Loucy (cell line): ENCODE measurements around the gene CCDC134.
A peak's percentile ranks its signal among the peaks of the same experiment; 100 is the strongest.

Experiments used
- H2AFZ ChIP-seq: fragments of 200-600 bp; sonication (generic); 2 replicates; pipeline ENCODE4 v1.6.0; 2016; ENCODE audit warnings: antibody characterized with exemption, mild to moderate bottlenecking, low read length, moderate library complexity
- H3F3A ChIP-seq: fragments of 200-600 bp; 2 replicates; pipeline ENCODE4 v1.6.0; 2016; ENCODE audit warnings: antibody characterized with exemption, low read depth, mild to moderate bottlenecking
- H3K27me3 ChIP-seq: fragments of 200-600 bp; sonication (generic); 2 replicates; pipeline ENCODE4 v1.6.1; 2014; ENCODE audit warnings: low read length, mild to moderate bottlenecking; ENCODE audit not compliant: insufficient read depth, poor library complexity, severe bottlenecking
- H3K36me3 ChIP-seq: fragments of 200-600 bp; sonication (generic); 2 replicates; pipeline ENCODE4 v1.6.1; 2016; ENCODE audit warnings: low read length; ENCODE audit not compliant: insufficient read depth
- H3K4me1 ChIP-seq: fragments of 200-600 bp; sonication (generic); 2 replicates; pipeline ENCODE4 v1.5.1; 2014; ENCODE audit warnings: low read length, mild to moderate bottlenecking; ENCODE audit not compliant: insufficient read depth, poor library complexity, severe bottlenecking
- H3K4me2 ChIP-seq: fragments of 200-600 bp; sonication (generic); 2 replicates; pipeline ENCODE4 v1.6.0; 2014; ENCODE audit warnings: antibody characterized with exemption, low read length, low read depth, mild to moderate bottlenecking; ENCODE audit not compliant: poor library complexity, severe bottlenecking
- H3K4me3 ChIP-seq: fragments of 200-600 bp; sonication (generic); 2 replicates; pipeline ENCODE4 v1.5.1; 2014; ENCODE audit warnings: low read length, mild to moderate bottlenecking, mixed read lengths; ENCODE audit not compliant: poor library complexity, severe bottlenecking
- H3K79me2 ChIP-seq: fragments of 200-600 bp; sonication (generic); 2 replicates; pipeline ENCODE4 v1.6.1; 2014; ENCODE audit warnings: low read length; ENCODE audit not compliant: insufficient read depth
- H3K9ac ChIP-seq: fragments of 200-600 bp; sonication (generic); 2 replicates; pipeline ENCODE4 v1.6.0; 2014; ENCODE audit warnings: mild to moderate bottlenecking, low read depth, low read length, moderate library complexity; ENCODE audit not compliant: poor library complexity, severe bottlenecking
- H3K9me2 ChIP-seq: fragments of 200-600 bp; sonication (generic); replicated peaks from 2 replicates; pipeline ENCODE4 v1.6.1; 2016; ENCODE audit warnings: low read depth, low read length, mixed read lengths
- H3K9me3 ChIP-seq: fragments of 200-600 bp; sonication (generic); 2 replicates; pipeline ENCODE4 v1.6.1; 2014; ENCODE audit warnings: mild to moderate bottlenecking, antibody characterized with exemption, low read length, low read depth; ENCODE audit not compliant: insufficient read depth
- H4K20me1 ChIP-seq: fragments of 200-600 bp; sonication (generic); 2 replicates; pipeline ENCODE4 v1.6.0; 2014; ENCODE audit warnings: antibody characterized with exemption, low read length, mild to moderate bottlenecking; ENCODE audit not compliant: insufficient read depth, poor library complexity, severe bottlenecking
- CTCF ChIP-seq: fragments of 200-600 bp; sonication (generic); conservative IDR thresholded peaks from 2 replicates; pipeline ENCODE4 v1.5.1; 2014; ENCODE audit warnings: mild to moderate bottlenecking, antibody characterized with exemption, low read length
- EZH2phosphoT487 ChIP-seq: fragments of 200-600 bp; IDR thresholded peaks from 2 replicates; pipeline ENCODE4 v1.6.1; 2018; ENCODE audit warnings: antibody characterized with exemption, mild to moderate bottlenecking, moderate library complexity, borderline replicate concordance

The CCDC134 gene

GRCh38 chr22:41844513-41844912 is 44.0 kb downstream of the CCDC134 start:
- Histone ChIP-seq H3K4me1 (peaks cover 71% of the 10 kb centered on the region), H3K9me2 (no peaks in the 10 kb centered on the region), H3K4me3 (peak overlapping the region; percentile 27), H3F3A (no peaks in the 10 kb centered on the region), H4K20me1 (peaks cover 93% of the 10 kb centered on the region), H3K36me3 (peaks cover 16% of the 10 kb centered on the region; the same call in 1 of the 2 replicates), H2AFZ (no peak overlapping the region), H3K9me3 (no peaks in the 10 kb centered on the region), H3K27me3 (no peaks in the 10 kb centered on the region), H3K79me2 (peaks cover 98% of the 10 kb centered on the region), H3K4me2 (peak overlapping the region; percentile 76), H3K9ac (peak overlapping the region; percentile 33)
- TF ChIP-seq EZH2phosphoT487, result no peak
- TF ChIP-seq CTCF, result no peak

GRCh38 chr22:41845380-41846267 is 45.1 kb downstream of the CCDC134 start:
- Histone ChIP-seq H3K9ac (peak overlapping the region; percentile 42), H3F3A (no peaks in the 10 kb centered on the region), H3K4me3 (peak overlapping the region; percentile 6), H3K36me3 (peaks cover 15% of the 10 kb centered on the region; the same call in 1 of the 2 replicates), H3K79me2 (peaks cover 98% of the 10 kb centered on the region), H3K4me2 (peak overlapping the region; percentile 76), H3K4me1 (peaks cover 62% of the 10 kb centered on the region), H3K27me3 (no peaks in the 10 kb centered on the region), H3K9me3 (no peaks in the 10 kb centered on the region), H3K9me2 (no peaks in the 10 kb centered on the region), H2AFZ (no peak overlapping the region), H4K20me1 (peaks cover 87% of the 10 kb centered on the region)
- TF ChIP-seq EZH2phosphoT487 (no peak), CTCF (no peak)

- TF ChIP-seq EZH2phosphoT487, result no peak
- TF ChIP-seq CTCF, result no peak
- Histone ChIP-seq H2AFZ (no peak overlapping the region), H3F3A (no peaks in the 10 kb centered on the region), H3K4me1 (peaks cover 54% of the 10 kb centered on the region), H3K4me2 (peak overlapping the region; percentile 76), H3K9me3 (no peaks in the 10 kb centered on the region), H4K20me1 (peaks cover 85% of the 10 kb centered on the region), H3K9me2 (no peaks in the 10 kb centered on the region), H3K4me3 (peak overlapping the region; percentile 6), H3K27me3 (no peaks in the 10 kb centered on the region), H3K79me2 (peaks cover 98% of the 10 kb centered on the region), H3K9ac (peak overlapping the region; percentile 42), H3K36me3 (peaks cover 11% of the 10 kb centered on the region; the same call in 1 of the 2 replicates)
Measured at GRCh38 chr22:41846268-41846987, 45.9 kb downstream of the CCDC134 start.
